Endothelial cell of coronary artery (primary cell): ENCODE measurements around the gene SPRR1A. TPM values are rescaled to one million over a fixed set of nuclear protein-coding genes. Genes with fewer than 3 reads are reported as not detected.

ENCODE experiments used
- total RNA-seq: library from RNA; depleted of rRNA; stranded (reverse); fragments of >200 nt; gene quantifications from 2 replicates; pipeline ENCODE4 v1.2.3, GENCODE V29; 2014

SPRR1A gene
- total RNA-seq: not detected in 2 replicates

DNA sequence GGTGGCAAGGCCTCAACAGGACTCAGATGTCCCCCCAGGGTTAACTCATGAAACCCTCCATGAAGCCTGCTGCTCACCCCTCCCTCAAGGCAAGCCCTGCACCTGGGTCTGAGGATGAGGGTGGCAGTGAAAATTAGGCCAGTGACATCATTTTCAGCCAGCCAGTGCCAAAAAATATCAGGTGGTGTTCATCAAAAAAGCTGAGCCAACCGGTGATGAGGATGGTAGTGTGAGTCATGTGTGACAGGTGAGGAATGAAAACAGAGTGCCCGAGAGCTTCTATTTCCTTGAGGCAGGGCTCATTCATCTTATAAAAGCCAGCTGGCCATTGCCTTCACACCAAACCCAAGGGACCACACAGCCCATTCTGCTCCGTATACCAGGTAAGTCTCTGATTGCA lies at the start of gene SPRR1A:
SPRR1A (plus strand) TSS at position 339 of the 400 bp plus-strand sequence. CDS start 1,150 bp downstream, outside the sequence.

DNA sequence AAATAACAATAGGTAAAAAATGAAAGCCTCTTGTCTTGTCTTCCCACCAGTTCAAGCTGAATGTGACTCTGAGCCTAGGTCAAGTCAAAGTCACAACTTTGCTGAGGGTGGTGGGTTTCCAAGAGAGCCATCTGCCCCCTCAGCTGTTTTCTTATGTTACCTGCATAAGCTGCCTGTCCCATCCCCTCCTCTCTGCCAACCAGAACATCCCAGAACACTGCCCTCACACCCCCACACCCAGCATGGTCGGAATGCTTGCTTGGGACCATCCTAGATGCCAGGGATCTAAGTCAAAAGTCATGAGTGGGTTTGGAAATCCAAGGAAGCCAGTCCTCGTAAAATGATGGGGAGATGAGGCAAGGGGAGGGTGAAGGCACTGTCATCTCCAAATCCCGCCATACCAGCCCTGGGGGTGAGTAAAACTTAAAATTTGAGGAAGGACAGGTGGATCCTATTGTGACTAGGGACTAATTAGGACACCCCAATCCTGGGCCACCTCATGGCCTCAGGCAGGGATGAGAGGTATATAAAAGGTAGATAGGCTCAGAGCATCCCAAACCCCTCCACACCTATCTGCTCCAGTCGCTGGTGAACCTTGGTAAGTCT lies 37.1 kb upstream of the SPRR1A start, which contains the start of gene SPRR5:
SPRR5 (plus strand) TSS at position 556 of the 606 bp plus-strand sequence. CDS start 1,349 bp downstream, outside the sequence.

DNA sequence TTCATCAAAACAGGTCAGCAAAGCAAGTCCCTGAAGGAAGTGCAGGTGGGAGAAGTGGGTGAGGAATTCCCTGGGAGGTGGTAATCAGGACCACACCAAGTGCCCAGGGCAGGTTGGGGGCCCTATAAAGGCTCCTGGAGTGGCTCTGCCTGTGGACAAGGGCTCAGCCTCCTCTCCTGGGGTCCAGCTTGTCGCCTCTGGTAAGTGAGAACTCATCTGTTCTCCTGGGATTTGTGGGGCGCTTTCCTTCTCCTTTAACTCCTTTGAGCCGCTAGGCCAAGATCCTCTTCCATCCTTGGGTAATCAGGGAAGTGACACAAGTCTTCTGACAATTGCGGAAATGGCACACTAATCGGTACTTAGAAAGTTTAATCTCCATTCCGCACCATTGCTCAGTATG lies 13.4 kb upstream of the SPRR1A start, which contains the start of gene SPRR4:
SPRR4 (plus strand) TSS at position 154 of the 400 bp plus-strand sequence. CDS start 1,243 bp downstream, outside the sequence.

GRCh38 chr1:153001382-153001781 lies 17.5 kb downstream of the SPRR1A start, which contains the start of gene SPRR3:
Gene SPRR3, plus strand, starts transcription at chr1:153001749. Its CDS starts 1,272 bp downstream, at chr1:153003021.

GRCh38 chr1:153030895-153031294 lies 47.0 kb downstream of the SPRR1A start, which contains the start of gene SPRR1B:
Gene SPRR1B, plus strand, starts transcription at chr1:153031203. Its CDS starts 1,143 bp downstream, at chr1:153032346.

Other genes with a start within 250 kb of the SPRR1A start
- gene KPRP, start 226.1 kb upstream of the SPRR1A start, total RNA-seq: not detected in 2 replicates
- not detected in 2 replicates for gene LCE1F, start 208.9 kb upstream of the SPRR1A start, total RNA-seq
- gene LCE1E, start 197.8 kb upstream of the SPRR1A start, total RNA-seq: not detected in 2 replicates
- not detected in 2 replicates for gene LCE1D, start 187.4 kb upstream of the SPRR1A start, total RNA-seq
- gene LCE1C, start 177.4 kb upstream of the SPRR1A start, total RNA-seq: not detected in 2 replicates
- not detected in 2 replicates for gene LCE1B, start 172.1 kb upstream of the SPRR1A start, total RNA-seq
- not detected in 2 replicates for gene LCE1A, start 156.6 kb upstream of the SPRR1A start, total RNA-seq
- not detected in 2 replicates for gene LCE6A, start 141.2 kb upstream of the SPRR1A start, total RNA-seq
- gene LCE7A, start 124.1 kb upstream of the SPRR1A start, total RNA-seq: not detected in 2 replicates
- not detected in 2 replicates for gene SMCP, start 105.8 kb upstream of the SPRR1A start, total RNA-seq
- gene IVL, start 75.5 kb upstream of the SPRR1A start, total RNA-seq: not detected in 2 replicates
- gene SPRR5, start 36.9 kb upstream of the SPRR1A start, total RNA-seq: not detected in 2 replicates
- gene SPRR4, start 13.4 kb upstream of the SPRR1A start, total RNA-seq: not detected in 2 replicates
- not detected in 2 replicates for gene SPRR3, start 17.7 kb downstream of the SPRR1A start, total RNA-seq
- not detected in 2 replicates for gene SPRR1B, start 47.1 kb downstream of the SPRR1A start, total RNA-seq
- not detected in 2 replicates for gene SPRR2D, start 57.0 kb downstream of the SPRR1A start, total RNA-seq
- gene SPRR2A, start 73.4 kb downstream of the SPRR1A start, total RNA-seq: not detected in 2 replicates
- gene SPRR2B, start 87.5 kb downstream of the SPRR1A start, total RNA-seq: not detected in 2 replicates
- gene SPRR2E, start 110.4 kb downstream of the SPRR1A start, total RNA-seq: not detected in 2 replicates
- gene SPRR2F, start 129.4 kb downstream of the SPRR1A start, total RNA-seq: not detected in 2 replicates
- not detected in 2 replicates for gene SPRR2G, start 166.8 kb downstream of the SPRR1A start, total RNA-seq
- gene LELP1, start 219.3 kb downstream of the SPRR1A start, total RNA-seq: not detected in 2 replicates
- gene PRR9, start 233.5 kb downstream of the SPRR1A start, total RNA-seq: not detected in 2 replicates